MM.1S (cell line): ENCODE data around the gene KCTD17.

Source experiments
- DNase-seq: peaks from one replicate; pipeline ENCODE4 v3.0.0-alpha.2; 2015
- H2AFZ ChIP-seq: fragments of 300-600 bp; sonication (generic); 2 replicates; pipeline ENCODE4 v1.6.0; 2016; ENCODE audit warnings: antibody characterized with exemption, low read length
- H3F3A ChIP-seq: fragments of 300-600 bp; sonication (generic); 2 replicates; pipeline ENCODE4 v1.6.1; 2016; ENCODE audit warnings: mild to moderate bottlenecking, antibody characterized with exemption, low read length, moderate library complexity, mixed read lengths; ENCODE audit not compliant: insufficient read depth
- H3K27ac ChIP-seq: fragments of 300-600 bp; sonication (generic); 2 replicates; pipeline ENCODE4 v1.5.1; 2016; ENCODE audit warnings: mild to moderate bottlenecking, low read length
- H3K27me3 ChIP-seq: fragments of 300-600 bp; sonication (generic); replicated peaks from 2 replicates; pipeline ENCODE4 v1.6.0; 2016; ENCODE audit warnings: low read length; ENCODE audit not compliant: insufficient read depth
- H3K36me3 ChIP-seq: fragments of 300-600 bp; sonication (generic); replicated peaks from 2 replicates; pipeline ENCODE4 v1.6.1; 2016; ENCODE audit warnings: mild to moderate bottlenecking, low read length, mixed read lengths; ENCODE audit not compliant: insufficient read depth
- H3K4me1 ChIP-seq: fragments of 300-600 bp; sonication (generic); 2 replicates; pipeline ENCODE4 v1.6.1; 2016; ENCODE audit warnings: low read length, mixed read lengths
- H3K4me2 ChIP-seq: fragments of 300-600 bp; sonication (generic); 2 replicates; pipeline ENCODE4 v1.6.0; 2016; ENCODE audit warnings: low read depth, low read length
- H3K4me3 ChIP-seq: fragments of 300-600 bp; sonication (generic); 2 replicates; pipeline ENCODE4 v1.5.1; 2016; ENCODE audit warnings: low read length, mixed read lengths
- H3K79me2 ChIP-seq: fragments of 300-600 bp; sonication (generic); 2 replicates; pipeline ENCODE4 v1.6.1; 2016; ENCODE audit warnings: mixed run types, low read length, mixed read lengths
- H3K9ac ChIP-seq: fragments of 300-600 bp; sonication (generic); 2 replicates; pipeline ENCODE4 v1.6.1; 2016; ENCODE audit warnings: low read length, mixed read lengths
- H3K9me2 ChIP-seq: fragments of 300-600 bp; sonication (generic); replicated peaks from 2 replicates; pipeline ENCODE4 v1.6.1; 2016; ENCODE audit warnings: mild to moderate bottlenecking, low read length, mixed read lengths; ENCODE audit not compliant: insufficient read depth
- H3K9me3 ChIP-seq: fragments of 300-600 bp; sonication (generic); replicated peaks from 2 replicates; pipeline ENCODE4 v1.6.1; 2016; ENCODE audit warnings: mild to moderate bottlenecking, low read length, mixed read lengths; ENCODE audit not compliant: insufficient read depth
- H4K20me1 ChIP-seq: fragments of 300-600 bp; sonication (generic); 2 replicates; pipeline ENCODE4 v1.6.1; 2016; ENCODE audit warnings: mild to moderate bottlenecking, low read length, moderate library complexity, mixed read lengths; ENCODE audit not compliant: insufficient read depth
- CTCF ChIP-seq: fragments of 300-600 bp; sonication (generic); IDR thresholded peaks from 2 replicates; pipeline ENCODE4 v1.5.1; 2016; ENCODE audit warnings: antibody characterized with exemption, low read length, mixed read lengths
- EZH2 ChIP-seq: fragments of 300-600 bp; sonication (generic); optimal IDR thresholded peaks from 2 replicates; pipeline ENCODE3; 2017; ENCODE audit warnings: low read depth, mild to moderate bottlenecking, antibody characterized with exemption, low read length, mixed read lengths
- EZH2phosphoT487 ChIP-seq: fragments of 300-600 bp; sonication (generic); IDR thresholded peaks from 2 replicates; pipeline ENCODE4 v1.6.1; 2018; ENCODE audit warnings: antibody characterized with exemption, low read length

KCTD17 gene

GRCh38 chr22:37080438-37080837 lies 28.9 kb downstream of the KCTD17 start:
- Histone ChIP-seq H3K4me1 (no peaks in the 10 kb centered on the region), H3K9me2 (no peaks in the 10 kb centered on the region), H3F3A (no peaks in the 10 kb centered on the region), H3K9me3 (no peaks in the 10 kb centered on the region), H3K79me2 (no peaks in the 10 kb centered on the region), H4K20me1 (no peaks in the 10 kb centered on the region), H3K9ac (no peak overlapping the region), H3K27ac (no peak overlapping the region), H3K4me2 (no peak overlapping the region), H2AFZ (no peak overlapping the region), H3K4me3 (no peak overlapping the region), H3K36me3 (no peaks in the 10 kb centered on the region), H3K27me3 (peaks cover 92% of the 10 kb centered on the region)
- no peak for TF ChIP-seq EZH2
- no peak for TF ChIP-seq CTCF
- TF ChIP-seq EZH2phosphoT487 = no peak
- no peak for DNase-seq

GRCh38 chr22:37080838-37081237 lies 29.3 kb downstream of the KCTD17 start:
- Histone ChIP-seq H3K4me3 (no peak overlapping the region), H3K4me1 (no peaks in the 10 kb centered on the region), H3K27me3 (peaks cover 92% of the 10 kb centered on the region), H3K9ac (no peak overlapping the region), H3K79me2 (no peaks in the 10 kb centered on the region), H3F3A (no peaks in the 10 kb centered on the region), H4K20me1 (no peaks in the 10 kb centered on the region), H2AFZ (no peak overlapping the region), H3K9me3 (no peaks in the 10 kb centered on the region), H3K36me3 (no peaks in the 10 kb centered on the region), H3K27ac (no peak overlapping the region), H3K4me2 (no peak overlapping the region), H3K9me2 (no peaks in the 10 kb centered on the region)
- TF ChIP-seq EZH2phosphoT487 (no peak), CTCF (no peak), EZH2 (no peak)
- no peak for DNase-seq

GRCh38 chr22:37082251-37082873 lies 30.8 kb downstream of the KCTD17 start:
- no peak for DNase-seq
- Histone ChIP-seq H3K4me3 (no peak overlapping the region), H3K4me2 (no peak overlapping the region), H3K27me3 (peaks cover 92% of the 10 kb centered on the region), H3K9ac (no peak overlapping the region), H2AFZ (no peak overlapping the region), H3K27ac (no peak overlapping the region), H3K79me2 (no peaks in the 10 kb centered on the region), H3F3A (no peaks in the 10 kb centered on the region), H3K4me1 (no peaks in the 10 kb centered on the region), H3K9me2 (no peaks in the 10 kb centered on the region), H4K20me1 (no peaks in the 10 kb centered on the region), H3K9me3 (no peaks in the 10 kb centered on the region), H3K36me3 (no peaks in the 10 kb centered on the region)
- TF ChIP-seq CTCF (no peak), EZH2phosphoT487 (no peak), EZH2 (no peak)
